Spleen (tissue), 11 donors: ENCODE data around the gene TNPO3. TPM values are rescaled to one million over a fixed set of nuclear protein-coding genes. Genes with fewer than 3 reads are reported as not detected.

Experiments used
- DNase-seq: peaks from one replicate; pipeline ENCODE4 v3.0.0-alpha.2; 2020
- H3K27ac ChIP-seq, 8 donors: fragments of 200-600 bp; sonication (generic) in 7 of 8; 1 replicate in 4 of 8; 2 replicates in 4 of 8; pipeline versions ENCODE4 v1.5.0 to v1.8.0; 2016 to 2021; ENCODE audit warnings: inconsistent platforms in 4 of 8, mild to moderate bottlenecking in 4 of 8, moderate library complexity in 1 of 8
- H3K27me3 ChIP-seq, 7 donors: fragments of 200-600 bp; sonication (generic) in 6 of 7; replicated peaks in 1 of 7; 1 replicate in 4 of 7; 2 replicates in 3 of 7; pipeline versions ENCODE4 v1.5.0 to v1.8.0; 2016 to 2021; ENCODE audit warnings: inconsistent platforms in 3 of 7, mild to moderate bottlenecking in 1 of 7
- H3K36me3 ChIP-seq, 6 donors: fragments of 200-600 bp; sonication (generic) in 5 of 6; 1 replicate in 4 of 6; 2 replicates in 2 of 6; pipeline versions ENCODE4 v1.5.0 to v1.8.0; 2016 to 2021; ENCODE audit warnings: inconsistent platforms in 2 of 6
- H3K4me1 ChIP-seq, 6 donors: fragments of 200-600 bp; sonication (generic) in 5 of 6; 1 replicate in 3 of 6; 2 replicates in 3 of 6; pipeline versions ENCODE4 v1.5.0 to v1.8.0; 2016 to 2021; ENCODE audit warnings: inconsistent platforms in 3 of 6
- H3K4me3 ChIP-seq, 8 donors: fragments of 200-600 bp; sonication (generic) in 7 of 8; 1 replicate in 4 of 8; 2 replicates in 4 of 8; pipeline versions ENCODE4 v1.5.0 to v1.8.0; 2016 to 2021; ENCODE audit warnings: inconsistent platforms in 4 of 8, mild to moderate bottlenecking in 4 of 8, moderate library complexity in 2 of 8
- H3K9me3 ChIP-seq, 8 donors: fragments of 200-600 bp; sonication (generic) in 7 of 8; 1 replicate in 4 of 8; 2 replicates in 4 of 8; pipeline versions ENCODE4 v1.5.0 to v1.8.0; 2016 to 2021; ENCODE audit warnings: inconsistent platforms in 4 of 8
- CTCF ChIP-seq, 11 experiments: fragments of 200-600 bp in 7 of 11; fragments of 450-650 bp in 4 of 11; sonication (generic) in 4 of 11; IDR thresholded peaks in 8 of 11; conservative IDR thresholded peaks in 3 of 11; 1 replicate in 7 of 11; 2 replicates in 4 of 11; pipeline versions ENCODE4 v1.4.0 to v1.8.0; 2016 to 2021; ENCODE audit warnings: antibody characterized with exemption in 11 of 11, inconsistent platforms in 4 of 11, mild to moderate bottlenecking in 1 of 11
- POLR2A ChIP-seq, 3 donors: fragments of 450-650 bp; IDR thresholded peaks; one replicate each; pipeline ENCODE4 v1.5.1; 2017; ENCODE audit warnings: antibody characterized with exemption in 3 of 3, mild to moderate bottlenecking in 1 of 3
- POLR2AphosphoS5 ChIP-seq, 3 donors: sonication (generic); formaldehyde crosslinking; IDR thresholded peaks; one replicate each; pipeline ENCODE4 v1.5.1; 2017; ENCODE audit warnings: antibody characterized with exemption in 3 of 3
- WGBS, 5 donors: extraction: QIAGEN DNeasy Blood & Tissue Kit in 3 of 5; methylation state at CpG; one replicate each; pipeline versions ENCODE4 v1.1.5 to v1.1.7; 2013 to 2018; 5-methylcytosine and 5-hydroxymethylcytosine counted together
- intact Hi-C: fragments of 100-400 bp; cut with DNase I; formaldehyde crosslinking; loops from one replicate; pipeline ENCODE4 v1.15.0; 2023; ENCODE audit warnings: low total_unique reads
- polyA plus RNA-seq, 3 donors: library from polyadenylated mRNA; stranded (reverse); fragments of 200-250 nt; gene quantifications; one replicate each; pipeline ENCODE4 v1.2.1, GENCODE V29; 2013
- total RNA-seq, 7 donors: library from RNA; depleted of rRNA in 3 of 7; stranded (reverse); fragments of >200 nt in 3 of 7; fragmentation: NEBNext Ultra II Directional in 4 of 7; extraction: Animal tissue kit (Norgen Biotek cat#: 25700) in 4 of 7; gene quantifications; one replicate each; pipeline versions ENCODE4 v1.1.0 to v1.2.1, GENCODE V29; 2016 to 2021
- donor health status: healthy with polysubstance abuse.
- donor health status: DM: no; HTN: no; CAD: no; lungs with moderate emphysema.
- donor health status: DM: no; HTN: no; CAD: no.
- donor health status: Bipolar disorder and iron deficiency.
- donor health status: healthy.
- donor health status: DM: no; HTN: no; CAD: no.
- donor health status: DM: yes; HTN: yes; CAD: no.

The TNPO3 gene
- total and polyA plus RNA-seq, 10 donors, result 11.2 to 49.0 (median 35.1) TPM

- TF ChIP-seq POLR2AphosphoS5 (IDR thresholded peaks at IDR 0.05) (peak; percentile 52 to 74 (median 71)), POLR2A (IDR thresholded peaks at IDR 0.05) (no peak)
- H3K4me1 ChIP-seq, result peaks cover 15 to 97% (median 80%) of the 10 kb centered on the region in 6 donors
- H3K27ac ChIP-seq, result peak within 1 kb of the TSS; percentile 63 to 91 (median 84)
- peaks cover 0 to 32% (median 0%) of the 10 kb centered on the region in 7 donors for H3K27me3 ChIP-seq
- WGBS, 5 donors, result 1% methylated on average over 22 to 83 of the region's 83 CpGs
- no peaks in the 10 kb centered on the region for H3K9me3 ChIP-seq
- intact Hi-C loops, result no loop called here
- H3K36me3 ChIP-seq, result peaks cover 0 to 13% (median 0%) of the 10 kb centered on the region in 6 donors
- peak within 1 kb of the TSS; percentile 49 to 88 (median 78) for H3K4me3 ChIP-seq
- DNase-seq, result peak; percentile 93
These were observed 117.0 kb downstream of the TNPO3 start, which contains the start of gene IRF5 for GRCh38 chr7:128937647-128938543. IRF5 (plus strand) TSS chr7:128937927; CDS start chr7:128942082, 4,155 bp downstream.

GRCh38 chr7:128937271-128937646 lies 117.7 kb downstream of the TNPO3 start:
- peaks cover 19 to 97% (median 86%) of the 10 kb centered on the region in 6 donors for H3K4me1 ChIP-seq

GRCh38 chr7:128936798-128937197 lies 118.1 kb downstream of the TNPO3 start:
- WGBS, 5 donors, result 92 to 99% (median 95%) methylated on average over 4 of the region's 4 CpGs
- DNase-seq, result no peak
- TF ChIP-seq POLR2A (IDR thresholded peaks at IDR 0.05), result no peak
- TF ChIP-seq CTCF (IDR thresholded peaks at IDR 0.05 in 8 of 11, conservative IDR thresholded peaks at IDR 0.05 in 3 of 11), result no peak
- TF ChIP-seq POLR2AphosphoS5 (IDR thresholded peaks at IDR 0.05), result no peak
- Histone ChIP-seq H3K4me1 (peaks cover 19 to 93% (median 84%) of the 10 kb centered on the region in 6 donors), H3K36me3 (peaks cover 0 to 2% (median 0%) of the 10 kb centered on the region in 6 donors), H3K27ac (peak overlapping the region in 2 of 8 donors; percentile 90 to 91), H3K27me3 (peaks cover 0 to 32% (median 0%) of the 10 kb centered on the region in 7 donors), H3K9me3 (no peaks in the 10 kb centered on the region), H3K4me3 (no peak overlapping the region)
- intact Hi-C loops, result no loop called here

More at GRCh38 chr7:128937271-128937646, 117.7 kb downstream of the TNPO3 start:
- Histone ChIP-seq H3K27me3 (peaks cover 0 to 32% (median 0%) of the 10 kb centered on the region in 7 donors), H3K9me3 (no peaks in the 10 kb centered on the region), H3K27ac (peak overlapping the region; percentile 27 to 91 (median 84)), H3K4me3 (peak overlapping the region in 7 of 8 donors; percentile 49 to 88 (median 79)), H3K36me3 (peaks cover 0 to 7% (median 0%) of the 10 kb centered on the region in 6 donors)
- WGBS, 5 donors, result 55 to 68% (median 66%) methylated on average over 14 to 17 of the region's 17 CpGs
- intact Hi-C loops, result no loop called here
- TF ChIP-seq POLR2A (IDR thresholded peaks at IDR 0.05), result no peak
- no peak for TF ChIP-seq CTCF (IDR thresholded peaks at IDR 0.05 in 8 of 11, conservative IDR thresholded peaks at IDR 0.05 in 3 of 11)
- TF ChIP-seq POLR2AphosphoS5 (IDR thresholded peaks at IDR 0.05), result no peak
- no peak for DNase-seq

GRCh38 chr7:128935342-128935730 lies 119.6 kb downstream of the TNPO3 start:
- Histone ChIP-seq H3K4me3 (peak overlapping the region in 1 of 8 donors; percentile 27), H3K9me3 (no peaks in the 10 kb centered on the region), H3K4me1 (peaks cover 19 to 78% (median 70%) of the 10 kb centered on the region in 6 donors), H3K27ac (peak overlapping the region in 5 of 8 donors; percentile 26 to 80 (median 62)), H3K27me3 (peaks cover 0 to 32% (median 0%) of the 10 kb centered on the region in 7 donors), H3K36me3 (no peaks in the 10 kb centered on the region)
- intact Hi-C loops, result no loop called here
- no peak for DNase-seq
- 43 to 66% (median 53%) methylated on average over 6 of the region's 6 CpGs for WGBS, 5 donors
- TF ChIP-seq POLR2AphosphoS5 (IDR thresholded peaks at IDR 0.05), result no peak
- no peak for TF ChIP-seq POLR2A (IDR thresholded peaks at IDR 0.05)
- no peak for TF ChIP-seq CTCF (IDR thresholded peaks at IDR 0.05 in 8 of 11, conservative IDR thresholded peaks at IDR 0.05 in 3 of 11)
